ENCODE results near the gene CD300A.

Gene CD300A

GRCh38 chr17:74524653-74525464 is 58.4 kb downstream of the CD300A start:
- DNase-seq = no peak

GRCh38 chr17:74525465-74525725 is 59.0 kb downstream of the CD300A start:
- DNase-seq = no peak

- DNase-seq = no peak
Measured at GRCh38 chr17:74525781-74526288, 59.4 kb downstream of the CD300A start.

DNA sequence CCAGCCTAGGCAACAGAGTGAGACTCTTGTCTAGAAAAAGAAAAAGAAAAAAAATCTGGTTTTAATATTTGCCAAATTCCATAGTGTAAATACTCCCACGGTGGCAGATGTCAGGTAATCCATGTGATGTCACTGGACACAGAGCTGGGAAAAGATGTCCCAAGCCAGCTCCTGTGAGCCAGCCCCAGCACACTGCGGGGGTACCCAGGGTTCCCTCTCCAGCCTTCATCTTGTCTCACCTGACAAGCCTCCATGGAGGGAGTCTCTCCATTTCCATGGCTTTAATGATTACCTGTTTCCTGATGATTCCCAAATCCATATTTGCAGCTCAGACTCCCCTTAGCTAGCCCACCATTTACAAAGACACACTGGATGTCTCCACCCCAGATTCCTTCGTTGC is 60.2 kb downstream of the CD300A start:
- DNase-seq = no peak

- no peak for DNase-seq
Measured at GRCh38 chr17:74527081-74527480, 60.6 kb downstream of the CD300A start.

GRCh38 chr17:74527756-74528155 is 61.3 kb downstream of the CD300A start:
- DNase-seq = no peak

GRCh38 chr17:74528491-74529199 is 62.2 kb downstream of the CD300A start:
- DNase-seq = no peak

DNA sequence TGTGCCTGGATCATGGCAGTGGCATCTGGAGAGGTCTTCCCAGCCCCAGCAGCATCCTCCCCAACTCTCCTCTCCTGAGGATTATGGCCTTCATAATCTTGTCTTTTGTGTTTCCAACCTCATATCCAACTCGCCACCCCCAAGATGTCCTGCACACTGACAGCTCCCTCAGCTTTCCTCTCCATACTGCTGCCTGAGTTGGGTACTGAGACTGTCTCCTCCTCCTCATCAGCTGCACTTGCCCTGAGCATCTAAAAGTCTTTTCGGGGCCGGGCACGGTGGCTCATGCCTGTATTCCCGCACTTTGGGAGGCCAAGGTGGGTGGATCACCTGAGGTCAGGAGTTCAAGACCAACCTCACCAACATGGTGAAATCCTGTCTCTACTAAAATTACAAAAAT is 62.8 kb downstream of the CD300A start:
- no peak for DNase-seq

DNA sequence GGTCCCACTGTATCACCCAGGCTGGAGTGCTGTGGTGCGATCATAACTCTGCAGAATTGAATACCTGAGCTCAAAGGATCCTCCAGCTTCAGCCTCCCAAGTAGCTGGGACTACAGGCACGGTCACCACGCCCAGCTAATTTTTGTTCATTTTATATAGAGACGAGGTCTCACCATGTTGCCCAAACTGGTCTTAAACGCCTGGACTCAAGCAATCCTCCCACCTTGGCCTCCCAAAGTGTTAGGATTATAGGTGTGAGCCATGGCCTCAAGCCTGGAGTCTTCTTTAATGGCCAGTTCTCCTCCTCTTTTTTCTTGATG is 64.4 kb downstream of the CD300A start:
- no peak for DNase-seq

DNA sequence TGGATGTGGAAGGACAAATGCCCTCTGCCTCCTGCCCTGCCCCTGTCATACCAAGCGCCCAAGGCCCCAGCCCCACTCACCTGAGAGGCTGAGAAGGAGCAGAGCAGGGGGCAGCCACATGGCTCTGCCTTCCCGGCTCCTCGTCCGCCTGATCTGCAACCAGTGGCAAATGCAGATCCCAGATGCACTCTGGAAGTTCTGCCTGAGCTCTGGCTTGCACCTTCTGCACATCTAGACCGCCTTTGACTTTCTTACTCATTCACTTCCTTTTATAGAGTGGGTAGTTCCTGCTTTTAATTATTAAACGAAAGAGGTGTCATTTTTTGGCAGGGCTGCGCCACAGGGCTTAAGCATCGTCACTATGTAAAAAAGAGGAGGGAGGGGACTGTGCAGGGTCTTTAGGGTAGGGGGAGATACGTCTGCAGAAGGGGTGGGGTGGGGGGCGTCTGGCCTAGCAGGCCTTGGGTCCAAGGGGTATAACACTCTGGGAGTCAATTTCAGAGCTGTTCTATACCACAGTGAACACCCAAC is 64.9 kb downstream of the CD300A start, which contains the start of gene CD300LB:
CD300LB (minus strand) TSS at position 245 of the 531 bp plus-strand sequence; CDS start at position 120, 125 bp downstream.
- no peak for DNase-seq

DNA sequence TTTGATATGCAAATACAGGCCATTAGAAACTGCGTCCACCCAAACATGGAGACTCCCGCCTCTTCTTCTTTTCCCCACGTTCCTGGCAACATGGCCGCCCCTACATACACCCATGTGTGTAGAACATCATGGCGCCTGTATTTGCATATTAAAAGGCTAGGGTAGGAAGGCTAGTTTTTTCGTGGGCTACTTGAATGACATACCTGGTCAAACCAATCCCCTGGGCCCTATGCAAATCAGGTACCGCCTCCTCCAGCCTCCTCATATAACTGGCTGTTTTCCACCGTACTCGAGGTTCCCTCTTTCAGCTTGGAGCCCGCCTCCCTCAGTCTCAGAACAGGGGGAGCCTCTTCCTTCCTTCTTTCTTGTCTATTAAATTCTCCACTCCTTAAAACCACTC is 65.7 kb downstream of the CD300A start:
- DNase-seq = no peak

Data from NCI-H69 (cell line).